HCT116 (cell line): ENCODE results near the gene SEMA3C. TPM values are rescaled to one million over a fixed set of nuclear protein-coding genes. Genes with fewer than 3 reads are reported as not detected.

ENCODE experiments used
- ATAC-seq: fragments of 200-7000 bp; cut with Tn5 transposase; 2 replicates; pipeline ENCODE4 v1.9.1; 2020; ENCODE audit warnings: mild to moderate bottlenecking, moderate library complexity
- BruUV-seq: library from RNA; stranded (reverse); fragments of 400-500 nt; replicated peaks from 2 replicates; lab custom pipeline; 2021; lab: Mats Ljungman, UMichigan
- CTCF ChIA-PET: fragments of 300-600 bp; sonication (Branson Sonifier 250); formaldehyde crosslinking; loops from one replicate; lab custom pipeline; 2021; ENCODE audit warnings: antibody characterized with exemption; lab: Charles Lee
- POLR2A ChIA-PET: fragments of 300-600, 350-600 bp; sonication (Branson Sonifier 250); formaldehyde crosslinking; loops from one replicate; lab custom pipeline; 2021; ENCODE audit warnings: antibody characterized with exemption; lab: Charles Lee
- RAD21 ChIA-PET, 2 experiments: fragments of 300-600 bp; sonication (Branson Sonifier 250); formaldehyde crosslinking; loops; one replicate each; lab custom pipeline; 2023; ENCODE audit warnings: low total read pairs in 2 of 2; ENCODE audit not compliant: uncharacterized antibody in 2 of 2, unreplicated experiment in 2 of 2, low non-redundant PET in 1 of 2; lab: Charles Lee
- DNase-seq: peaks from one replicate; pipeline ENCODE4 v3.0.0-alpha.2; 2010; ENCODE audit warnings: low read depth, low spot score
- H2AFZ ChIP-seq: fragments of 200-600 bp; shearing (Covaris generic), sonication (generic); 2 replicates; pipeline ENCODE4 v1.6.1; 2017; ENCODE audit warnings: low read depth, mixed run types, mixed read lengths, antibody characterized with exemption, low read length; ENCODE audit not compliant: poor library complexity, severe bottlenecking
- H3K27ac ChIP-seq: 2 replicates; pipeline ENCODE4 v1.5.1; 2012; ENCODE audit warnings: low read depth, low read length
- H3K27me3 ChIP-seq: fragments of 200-600 bp; sonication (generic); 2 replicates; pipeline ENCODE4 v1.6.1; 2016; ENCODE audit warnings: mixed run types, low read length, mixed read lengths; ENCODE audit not compliant: insufficient read depth
- H3K36me3 ChIP-seq, 2 experiments: fragments of 200-500 bp in 1 of 2; fragments of 200-600 bp in 1 of 2; sonication (Bioruptor generic) in 1 of 2; sonication (generic) in 1 of 2; 2 replicates each; pipeline versions ENCODE4 v1.5.1 to v1.6.1; 2014 to 2016; ENCODE audit warnings: low read length in 2 of 2, inconsistent platforms in 1 of 2, mixed read lengths in 1 of 2, mixed run types in 1 of 2; ENCODE audit not compliant: insufficient read depth in 2 of 2, control insufficient read depth in 1 of 2
- H3K4me1 ChIP-seq, 2 experiments: fragments of 200-600 bp in 1 of 2; sonication (generic) in 1 of 2; 2 replicates each; pipeline versions ENCODE4 v1.5.1 to v1.6.1; 2012 to 2017; ENCODE audit warnings: low read length in 2 of 2, inconsistent platforms in 1 of 2, mild to moderate bottlenecking in 1 of 2, mixed read lengths in 1 of 2, mixed run types in 1 of 2, moderate library complexity in 1 of 2; ENCODE audit not compliant: insufficient read depth in 2 of 2, control insufficient read depth in 1 of 2
- H3K4me2 ChIP-seq: fragments of 200-600 bp; sonication (generic); 2 replicates; pipeline ENCODE4 v1.6.1; 2017; ENCODE audit warnings: mixed run types, low read length, mixed read lengths
- H3K4me3 ChIP-seq, 2 experiments: fragments of 200-600 bp in 1 of 2; sonication (generic) in 1 of 2; replicated peaks in 1 of 2; 2 replicates each; pipeline ENCODE4 v1.5.1; 2011 to 2016; ENCODE audit warnings: low read length in 2 of 2, control low read depth in 1 of 2, low read depth in 1 of 2, mild to moderate bottlenecking in 1 of 2, mixed read lengths in 1 of 2, mixed run types in 1 of 2
- H3K79me2 ChIP-seq: fragments of 200-600 bp; sonication (generic); 2 replicates; pipeline ENCODE4 v1.6.1; 2017; ENCODE audit warnings: mild to moderate bottlenecking, mixed run types, low read length, moderate library complexity, mixed read lengths; ENCODE audit not compliant: insufficient read depth
- H3K9ac ChIP-seq: fragments of 200-600 bp; sonication (generic); 2 replicates; pipeline ENCODE4 v1.6.1; 2016; ENCODE audit warnings: low read length, mixed read lengths
- H3K9me2 ChIP-seq: fragments of 200-600 bp; sonication (generic), shearing (Covaris generic); 2 replicates; pipeline ENCODE4 v1.6.1; 2017; ENCODE audit warnings: mixed run types, mild to moderate bottlenecking, moderate library complexity; ENCODE audit not compliant: insufficient read depth
- H3K9me3 ChIP-seq, 2 experiments: fragments of 200-500 bp in 1 of 2; fragments of 200-600 bp in 1 of 2; sonication (Bioruptor generic) in 1 of 2; sonication (generic) in 1 of 2; 2 replicates each; pipeline ENCODE4 v1.6.1; 2014 to 2017; ENCODE audit warnings: low read length in 2 of 2, mixed read lengths in 2 of 2, inconsistent platforms in 1 of 2, low read depth in 1 of 2, mild to moderate bottlenecking in 1 of 2, mixed run types in 1 of 2, moderate library complexity in 1 of 2; ENCODE audit not compliant: control insufficient read depth in 1 of 2, insufficient read depth in 1 of 2
- H4K20me1 ChIP-seq: fragments of 200-600 bp; sonication (generic), shearing (Covaris generic); 2 replicates; pipeline ENCODE4 v1.6.1; 2017; ENCODE audit warnings: mixed run types, mild to moderate bottlenecking, moderate library complexity; ENCODE audit not compliant: insufficient read depth
- CBX3 ChIP-seq: IDR thresholded peaks from 2 replicates; pipeline ENCODE4 v1.6.1; 2012; ENCODE audit warnings: low read depth
- CEBPB ChIP-seq: IDR thresholded peaks from 2 replicates; pipeline ENCODE4 v1.6.1; 2012; ENCODE audit warnings: low read depth
- EGR1 ChIP-seq: IDR thresholded peaks from 2 replicates; pipeline ENCODE4 v1.6.1; 2012; ENCODE audit warnings: low read depth
- ELF1 ChIP-seq: IDR thresholded peaks from 2 replicates; pipeline ENCODE4 v1.6.1; 2012; ENCODE audit warnings: low read depth, borderline replicate concordance
- EZH2 ChIP-seq: fragments of 200-600 bp; sonication (generic); IDR thresholded peaks from 2 replicates; pipeline ENCODE4 v1.6.1; 2017; ENCODE audit warnings: antibody characterized with exemption, mixed run types
- EZH2phosphoT487 ChIP-seq: fragments of 200-600 bp; IDR thresholded peaks from 2 replicates; pipeline ENCODE4 v1.6.1; 2018; ENCODE audit warnings: antibody characterized with exemption, borderline replicate concordance
- POLR2A ChIP-seq: IDR thresholded peaks from 2 replicates; pipeline ENCODE4 v1.7.0; 2011; ENCODE audit warnings: borderline replicate concordance; ENCODE audit not compliant: insufficient read depth, insufficient read length; ENCODE audit errors: extremely low read depth
- POLR2AphosphoS5 ChIP-seq: IDR thresholded peaks from 2 replicates; pipeline ENCODE4 v1.6.1; 2011; ENCODE audit warnings: mild to moderate bottlenecking, low read depth, low read length, moderate library complexity
- RAD21 ChIP-seq: IDR thresholded peaks from 2 replicates; pipeline ENCODE4 v1.6.1; 2012; ENCODE audit warnings: low read depth, mild to moderate bottlenecking
- REST ChIP-seq: IDR thresholded peaks from 2 replicates; pipeline ENCODE4 v1.6.1; 2012; ENCODE audit warnings: low read depth
- SIN3A ChIP-seq: IDR thresholded peaks from 2 replicates; pipeline ENCODE4 v1.6.1; 2012; ENCODE audit warnings: low read depth
- SRF ChIP-seq: IDR thresholded peaks from 2 replicates; pipeline ENCODE4 v1.6.1; 2012; ENCODE audit warnings: low read depth
- TCF7L2 ChIP-seq: IDR thresholded peaks from 2 replicates; pipeline ENCODE4 v1.7.0; 2011; ENCODE audit warnings: borderline replicate concordance, inconsistent platforms; ENCODE audit not compliant: insufficient read depth, insufficient read length; ENCODE audit errors: extremely low read depth
- YY1 ChIP-seq: IDR thresholded peaks from 2 replicates; pipeline ENCODE4 v1.6.1; 2011; ENCODE audit warnings: low read length, low read depth, moderate library complexity, mild to moderate bottlenecking; ENCODE audit not compliant: insufficient replicate concordance; ENCODE audit errors: extremely low read depth
- ZNF274 ChIP-seq: fragments of 200-500 bp; sonication (Bioruptor generic); IDR thresholded peaks from 2 replicates; pipeline ENCODE4 v1.6.1; 2014; ENCODE audit warnings: mild to moderate bottlenecking, low read depth, low read length, inconsistent platforms
- intact Hi-C: fragments of 100-400 bp; cut with micrococcal nuclease; formaldehyde crosslinking; loops from 2 replicates; pipeline ENCODE4 v1.10.0; 2022
- total RNA-seq: library from RNA; stranded (reverse); gene quantifications from one replicate; pipeline ENCODE4 v1.2.1, GENCODE V29; 2021; ENCODE audit not compliant: unreplicated experiment
- TF ChIP-seq, protein P1 (sequence below), 3 experiments: fragments of 200-600 bp in 1 of 3; sonication (generic) in 1 of 3; IDR thresholded peaks in 2 of 3; conservative IDR thresholded peaks in 1 of 3; 2 replicates each; pipeline ENCODE4 v1.5.1; 2012 to 2017; ENCODE audit warnings: low read depth in 2 of 3, low read length in 2 of 3, antibody characterized with exemption in 1 of 3, borderline replicate concordance in 1 of 3, control low read depth in 1 of 3, mild to moderate bottlenecking in 1 of 3, mixed read lengths in 1 of 3, mixed run types in 1 of 3, moderate library complexity in 1 of 3; ENCODE audit not compliant: insufficient read depth in 1 of 3
- TF ChIP-seq, protein P2 (sequence below): IDR thresholded peaks from 2 replicates; pipeline ENCODE4 v1.6.1; 2011; ENCODE audit warnings: mild to moderate bottlenecking, low read length, moderate library complexity; ENCODE audit not compliant: insufficient replicate concordance; ENCODE audit errors: extremely low read depth
- TF ChIP-seq, protein P3 (sequence below): IDR thresholded peaks from 2 replicates; pipeline ENCODE4 v1.6.1; 2012

The SEMA3C gene
- total RNA-seq, 1 experiment from 2014 or later = 25.3 TPM

GRCh38 chr7:80764132-80764531 lies 154.7 kb downstream of the SEMA3C start:
- H3K9me3 ChIP-seq = no peaks in the 10 kb centered on the region
- POLR2A ChIA-PET = no interaction called here
- no peaks in the 10 kb centered on the region for H3K9me2 ChIP-seq
- H3K4me2 ChIP-seq = no peak overlapping the region
- DNase-seq (no peak), ATAC-seq (no peak)
- H3K79me2 ChIP-seq = no peaks in the 10 kb centered on the region
- BruUV-seq = no TSS peak
- no peak overlapping the region for H2AFZ ChIP-seq
- H3K27me3 ChIP-seq = no peaks in the 10 kb centered on the region
- RAD21 ChIA-PET = no interaction called here
- CTCF ChIA-PET = no interaction called here
- intact Hi-C loops = no loop called here
- H3K9ac ChIP-seq = no peak overlapping the region
- no peaks in the 10 kb centered on the region for H3K36me3 ChIP-seq
- H3K27ac ChIP-seq = no peak overlapping the region; the same call in 1 of the 2 replicates
- H3K4me1 ChIP-seq = peaks cover 4 to 9% of the 10 kb centered on the region in 2 experiments; a peak in 2 of 4 replicates
- TF ChIP-seq ELF1 (no peak), EZH2phosphoT487 (no peak), RAD21 (no peak), EZH2 (no peak), TCF7L2 (no peak), YY1 (no peak), POLR2AphosphoS5 (no peak), SRF (no peak), POLR2A (no peak), ZNF274 (no peak), EGR1 (no peak), REST (no peak), SIN3A (no peak), CBX3 (no peak), CEBPB (no peak)
- TF ChIP-seq, protein P1, sequence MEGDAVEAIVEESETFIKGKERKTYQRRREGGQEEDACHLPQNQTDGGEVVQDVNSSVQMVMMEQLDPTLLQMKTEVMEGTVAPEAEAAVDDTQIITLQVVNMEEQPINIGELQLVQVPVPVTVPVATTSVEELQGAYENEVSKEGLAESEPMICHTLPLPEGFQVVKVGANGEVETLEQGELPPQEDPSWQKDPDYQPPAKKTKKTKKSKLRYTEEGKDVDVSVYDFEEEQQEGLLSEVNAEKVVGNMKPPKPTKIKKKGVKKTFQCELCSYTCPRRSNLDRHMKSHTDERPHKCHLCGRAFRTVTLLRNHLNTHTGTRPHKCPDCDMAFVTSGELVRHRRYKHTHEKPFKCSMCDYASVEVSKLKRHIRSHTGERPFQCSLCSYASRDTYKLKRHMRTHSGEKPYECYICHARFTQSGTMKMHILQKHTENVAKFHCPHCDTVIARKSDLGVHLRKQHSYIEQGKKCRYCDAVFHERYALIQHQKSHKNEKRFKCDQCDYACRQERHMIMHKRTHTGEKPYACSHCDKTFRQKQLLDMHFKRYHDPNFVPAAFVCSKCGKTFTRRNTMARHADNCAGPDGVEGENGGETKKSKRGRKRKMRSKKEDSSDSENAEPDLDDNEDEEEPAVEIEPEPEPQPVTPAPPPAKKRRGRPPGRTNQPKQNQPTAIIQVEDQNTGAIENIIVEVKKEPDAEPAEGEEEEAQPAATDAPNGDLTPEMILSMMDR (IDR thresholded peaks at IDR 0.05 in 2 of 3, conservative IDR thresholded peaks at IDR 0.05 in 1 of 3; ENCODE audit: borderline replicate concordance in 1 of 3, insufficient read depth in 1 of 3, low read depth in 2 of 3, low read length in 2 of 3) = no peak
- TF ChIP-seq, protein P2, sequence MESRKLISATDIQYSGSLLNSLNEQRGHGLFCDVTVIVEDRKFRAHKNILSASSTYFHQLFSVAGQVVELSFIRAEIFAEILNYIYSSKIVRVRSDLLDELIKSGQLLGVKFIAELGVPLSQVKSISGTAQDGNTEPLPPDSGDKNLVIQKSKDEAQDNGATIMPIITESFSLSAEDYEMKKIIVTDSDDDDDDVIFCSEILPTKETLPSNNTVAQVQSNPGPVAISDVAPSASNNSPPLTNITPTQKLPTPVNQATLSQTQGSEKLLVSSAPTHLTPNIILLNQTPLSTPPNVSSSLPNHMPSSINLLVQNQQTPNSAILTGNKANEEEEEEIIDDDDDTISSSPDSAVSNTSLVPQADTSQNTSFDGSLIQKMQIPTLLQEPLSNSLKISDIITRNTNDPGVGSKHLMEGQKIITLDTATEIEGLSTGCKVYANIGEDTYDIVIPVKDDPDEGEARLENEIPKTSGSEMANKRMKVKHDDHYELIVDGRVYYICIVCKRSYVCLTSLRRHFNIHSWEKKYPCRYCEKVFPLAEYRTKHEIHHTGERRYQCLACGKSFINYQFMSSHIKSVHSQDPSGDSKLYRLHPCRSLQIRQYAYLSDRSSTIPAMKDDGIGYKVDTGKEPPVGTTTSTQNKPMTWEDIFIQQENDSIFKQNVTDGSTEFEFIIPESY = no peak
- TF ChIP-seq, protein P3, sequence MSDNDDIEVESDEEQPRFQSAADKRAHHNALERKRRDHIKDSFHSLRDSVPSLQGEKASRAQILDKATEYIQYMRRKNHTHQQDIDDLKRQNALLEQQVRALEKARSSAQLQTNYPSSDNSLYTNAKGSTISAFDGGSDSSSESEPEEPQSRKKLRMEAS = no peak
- H4K20me1 ChIP-seq = no peaks in the 10 kb centered on the region
- H3K4me3 ChIP-seq = no peak overlapping the region
